HUES64 (cell line): ENCODE measurements around the gene MADD.

Source experiments
- H3K27ac ChIP-seq: 2 replicates; pipeline ENCODE4 v1.7.0; 2013; ENCODE audit warnings: low read depth, low read length, inconsistent platforms
- H3K27me3 ChIP-seq: 2 replicates; pipeline ENCODE4 v1.6.1; 2013; ENCODE audit warnings: mild to moderate bottlenecking, low read length; ENCODE audit not compliant: insufficient read depth
- H3K36me3 ChIP-seq: 2 replicates; pipeline ENCODE4 v1.6.1; 2013; ENCODE audit warnings: mild to moderate bottlenecking, low read length; ENCODE audit not compliant: insufficient read depth
- H3K4me1 ChIP-seq: 2 replicates; pipeline ENCODE4 v1.6.1; 2013; ENCODE audit warnings: mild to moderate bottlenecking, low read length, moderate library complexity; ENCODE audit not compliant: insufficient read depth
- H3K4me3 ChIP-seq: 2 replicates; pipeline ENCODE4 v1.5.1; 2013; ENCODE audit warnings: mild to moderate bottlenecking, low read length, moderate library complexity
- H3K9ac ChIP-seq: 2 replicates; pipeline ENCODE4 v1.6.1; 2013; ENCODE audit warnings: mild to moderate bottlenecking, low read depth, low read length
- H3K9me3 ChIP-seq: 2 replicates; pipeline ENCODE4 v1.6.1; 2013; ENCODE audit warnings: low read depth, low read length; ENCODE audit not compliant: insufficient read depth
- WGBS: fragments of 150-250, 120-280 bp; methylation state at CpG from one replicate; pipeline ENCODE4 v1.1.7; 2013; ENCODE audit warnings: missing lambda C conversion rate; 5-methylcytosine and 5-hydroxymethylcytosine counted together

Gene MADD

DNA sequence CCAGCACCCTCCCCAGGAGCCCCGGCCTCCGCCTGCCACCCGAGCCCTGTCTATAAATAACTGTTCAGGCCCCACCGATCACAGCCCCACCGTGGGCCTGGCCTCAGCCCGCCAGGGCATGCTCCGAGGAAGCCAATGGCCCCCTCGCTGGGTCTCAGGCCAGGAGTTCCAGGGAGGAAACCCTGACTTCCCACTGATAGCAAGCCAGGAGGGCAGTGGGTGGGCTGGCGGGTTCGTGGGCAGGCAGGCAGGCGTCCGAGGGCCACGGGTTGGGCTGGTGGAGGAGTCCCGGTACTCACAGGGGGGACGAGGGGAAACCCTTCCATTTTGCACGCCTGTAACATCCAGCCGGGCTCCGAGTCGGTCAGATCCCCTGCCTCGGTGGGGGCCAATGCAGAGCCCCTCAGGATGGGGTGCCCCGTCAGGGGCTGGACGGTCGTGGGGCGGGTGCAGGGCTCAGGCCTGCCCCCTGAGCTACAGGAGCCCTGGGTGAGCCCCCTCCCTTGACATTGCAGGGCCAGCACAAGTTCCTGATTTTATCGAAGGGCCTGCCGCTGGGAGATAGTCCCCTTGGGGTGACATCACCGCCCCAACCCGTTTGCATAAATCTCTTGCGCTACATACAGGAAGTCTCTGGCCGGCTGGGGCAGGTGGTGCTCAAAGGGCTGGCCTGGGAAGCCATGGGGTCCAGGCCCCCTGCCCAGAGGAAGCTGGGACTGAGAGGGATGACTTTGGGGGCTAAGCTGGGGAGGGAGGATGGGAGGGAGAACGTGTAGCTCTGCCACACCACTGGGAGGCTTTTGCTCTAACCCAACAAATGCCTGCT lies 108.3 kb downstream of the MADD start, which contains the start of gene SPI1:
Gene SPI1 (minus strand): TSS at position 538 of the 826 bp plus-strand sequence. CDS start 194 bp downstream, at position 344.
- 82% methylated on average over 31 of the region's 31 CpGs for WGBS
- H3K9ac ChIP-seq = no peak within 1 kb of the TSS; the same call in 1 of the 2 replicates
- no peak within 1 kb of the TSS for H3K4me3 ChIP-seq
- no peaks in the 10 kb centered on the region for H3K27me3 ChIP-seq
- H3K9me3 ChIP-seq = no peaks in the 10 kb centered on the region
- peaks cover 7% of the 10 kb centered on the region; the same call in 1 of the 2 replicates for H3K4me1 ChIP-seq
- H3K27ac ChIP-seq = no peak within 1 kb of the TSS
- no peaks in the 10 kb centered on the region for H3K36me3 ChIP-seq

GRCh38 chr11:47378836-47379170 lies 108.9 kb downstream of the MADD start:
- no peaks in the 10 kb centered on the region for H3K9me3 ChIP-seq
- H3K27me3 ChIP-seq = no peaks in the 10 kb centered on the region
- no peak overlapping the region for H3K27ac ChIP-seq
- no peaks in the 10 kb centered on the region for H3K36me3 ChIP-seq
- H3K4me1 ChIP-seq = peaks cover 7% of the 10 kb centered on the region; the same call in 1 of the 2 replicates
- H3K4me3 ChIP-seq = no peak overlapping the region
- no peak overlapping the region for H3K9ac ChIP-seq

DNA sequence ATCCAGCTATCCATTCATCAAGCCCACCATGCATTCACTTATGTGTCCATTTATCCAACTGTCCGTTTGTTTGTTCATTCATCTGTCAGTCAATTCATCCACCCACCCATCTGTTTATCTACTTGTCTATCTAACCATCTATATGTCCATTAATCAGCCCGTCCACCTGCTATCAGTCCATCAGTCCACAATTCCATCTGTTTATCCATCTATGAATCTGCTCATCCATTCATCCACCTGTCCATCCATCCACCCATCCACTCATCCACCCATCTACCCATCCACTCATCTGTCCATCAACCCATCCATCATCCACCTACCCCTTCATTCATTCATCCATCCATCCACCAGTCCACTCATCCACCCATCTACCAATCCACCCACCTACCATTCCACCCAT lies 109.4 kb downstream of the MADD start:
- Histone ChIP-seq H3K4me3 (no peak overlapping the region), H3K9me3 (no peaks in the 10 kb centered on the region), H3K36me3 (no peaks in the 10 kb centered on the region), H3K27me3 (no peaks in the 10 kb centered on the region), H3K9ac (no peak overlapping the region), H3K27ac (no peak overlapping the region), H3K4me1 (peaks cover 7% of the 10 kb centered on the region; the same call in 1 of the 2 replicates)
- WGBS = 91% methylated on average over 2 of the region's 2 CpGs
